GM18507 (cell line): ENCODE measurements around the gene TLK1.

Source experiments
- DNase-seq: peaks from one replicate; pipeline ENCODE4 v3.0.0; 2011; ENCODE audit warnings: low read depth; ENCODE audit not compliant: insufficient read length; ENCODE audit errors: extremely low spot score
- FAIRE-seq: peaks from 2 replicates; lab custom pipeline; 2011; peaks lifted over from hg19 to GRCh38; lab: Jason Lieb, UNC

TLK1 gene

GRCh38 chr2:170942615-170943014, 218.1 kb downstream of the TLK1 start:
- FAIRE-seq (no peak), DNase-seq (no peak)
